NCI-H2227 treated with DMSO at 0.1 percent for 48 hours (cell line): Measurements from ENCODE around the gene PLPP2.

ENCODE experiments used
- DNase-seq: peaks from one replicate; lab custom pipeline; 2025; lab: John Stamatoyannopoulos, UW

Gene PLPP2

DNA sequence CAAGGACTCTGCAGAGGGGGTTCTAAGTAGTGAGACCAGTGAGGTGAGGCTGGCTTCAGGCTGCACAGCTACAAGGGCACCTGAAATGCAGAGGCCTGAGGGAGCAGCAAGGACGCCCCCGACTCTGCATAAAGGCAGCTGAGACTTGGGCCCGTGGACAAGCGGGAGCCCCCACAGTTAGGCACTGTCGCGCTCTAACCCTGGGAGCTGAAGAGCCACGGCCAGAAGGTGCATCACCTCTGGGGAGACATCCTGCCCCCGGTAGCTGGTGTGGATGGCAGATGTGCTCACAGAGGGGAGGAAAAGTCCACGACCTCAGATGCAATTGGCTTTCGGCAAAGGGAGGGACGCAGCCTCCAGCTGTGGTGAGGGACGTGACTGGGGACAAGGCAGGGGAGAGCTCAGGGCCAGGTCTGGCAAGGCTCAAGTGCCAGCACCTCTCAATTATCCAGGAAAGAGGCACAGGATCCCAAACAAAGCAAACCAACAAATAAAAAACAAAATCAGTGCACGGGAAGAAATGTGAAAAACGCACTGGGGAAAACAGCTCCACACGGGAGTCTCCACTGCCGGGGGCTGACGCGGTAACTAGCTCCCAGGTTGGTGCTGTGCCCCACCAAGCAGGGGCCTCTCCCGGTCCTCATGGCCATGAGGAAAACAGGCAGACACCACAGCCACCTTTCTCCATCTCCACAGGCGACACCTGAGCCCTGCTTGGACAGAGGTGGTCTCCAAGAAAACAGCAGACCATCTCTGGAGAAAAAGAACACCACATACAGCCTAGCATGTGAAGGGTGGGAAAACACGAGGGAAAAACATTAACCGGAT lies 23.0 kb upstream of the PLPP2 start:
- no peak for DNase-seq

DNA sequence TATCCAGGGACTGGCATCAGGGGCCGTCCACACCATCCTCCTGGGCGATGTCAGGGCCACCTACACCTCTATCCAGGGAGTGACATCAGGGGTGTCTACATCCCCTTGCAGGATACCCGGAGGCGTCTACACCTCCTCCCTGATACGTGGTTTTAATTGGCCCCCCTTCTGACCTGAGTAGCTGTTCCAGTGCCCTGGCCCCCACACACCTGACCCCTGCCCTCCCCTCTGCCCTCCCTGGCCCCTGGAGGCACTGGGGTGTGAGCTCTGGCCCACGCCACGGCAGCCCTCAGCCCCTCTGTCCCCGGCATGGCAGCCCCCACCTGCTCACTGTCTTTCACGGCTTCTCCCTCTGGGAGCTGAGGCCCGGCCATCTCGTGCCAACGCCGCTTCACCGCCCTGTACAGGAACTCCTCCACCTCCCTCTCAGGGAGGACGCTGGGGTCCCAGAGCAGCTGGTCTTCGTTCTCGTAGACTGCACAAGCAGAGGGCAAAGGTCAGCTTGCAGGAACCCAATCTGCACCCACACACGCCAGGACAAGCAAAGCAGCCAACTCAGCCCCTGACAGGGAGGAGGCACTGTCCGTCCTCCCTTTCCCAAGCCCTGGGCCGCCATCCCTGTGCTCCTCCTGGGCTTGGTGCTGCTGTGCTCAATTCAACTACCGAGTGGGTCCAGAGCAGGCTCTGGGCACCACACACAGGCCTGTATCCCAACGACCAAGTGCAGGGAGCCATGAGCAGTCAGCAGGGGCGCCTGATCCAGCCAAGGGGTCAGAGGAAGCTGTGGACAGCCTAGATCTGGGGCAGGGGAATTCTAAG lies 22.2 kb upstream of the PLPP2 start:
- no peak for DNase-seq

DNA sequence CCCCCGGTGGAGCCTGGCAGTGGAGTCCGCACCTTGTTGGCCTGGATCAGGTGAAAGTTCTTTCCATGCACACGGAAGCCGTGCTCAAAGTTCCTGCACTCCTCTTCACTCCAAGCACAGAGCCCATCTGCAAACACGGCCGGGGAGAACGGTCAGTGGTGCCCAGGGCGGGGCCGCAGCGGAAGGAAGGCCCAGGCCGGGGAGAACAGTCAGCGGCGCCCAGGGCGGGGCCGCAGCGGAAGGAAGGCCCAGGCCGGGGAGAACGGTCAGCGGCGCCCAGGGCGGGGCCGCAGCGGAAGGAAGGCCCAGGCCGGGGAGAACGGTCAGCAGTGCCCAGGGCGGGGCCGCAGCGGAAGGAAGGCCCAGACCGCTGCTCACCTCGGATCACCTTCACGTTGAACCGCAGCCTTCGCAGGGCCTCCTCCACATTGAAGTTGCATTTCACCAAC lies 20.6 kb upstream of the PLPP2 start:
- no peak for DNase-seq

- no peak for DNase-seq
These were observed 19.7 kb upstream of the PLPP2 start for GRCh38 chr19:310781-311496.

- no peak for DNase-seq
These were observed 19.0 kb upstream of the PLPP2 start for GRCh38 chr19:310141-310651.

DNA sequence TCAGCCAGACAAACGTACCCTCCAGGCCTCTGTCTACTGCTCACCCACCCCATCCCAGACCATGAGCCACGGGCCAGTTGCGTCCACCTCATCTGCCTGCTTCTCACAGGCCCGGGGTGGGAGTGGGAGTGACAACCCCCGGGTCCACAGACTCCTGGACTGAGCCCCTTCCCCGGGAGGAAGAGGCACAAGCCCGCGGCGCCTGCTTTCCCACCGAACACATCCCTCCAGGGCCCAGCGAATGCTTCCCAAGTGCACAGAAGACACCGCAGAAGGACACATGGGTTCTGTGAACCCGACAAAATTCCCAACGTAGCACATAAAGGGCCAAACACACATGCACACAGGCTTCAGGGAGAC lies 18.0 kb upstream of the PLPP2 start:
- no peak for DNase-seq

- no peak for DNase-seq
These were observed 17.4 kb upstream of the PLPP2 start for GRCh38 chr19:308471-309205.

DNA sequence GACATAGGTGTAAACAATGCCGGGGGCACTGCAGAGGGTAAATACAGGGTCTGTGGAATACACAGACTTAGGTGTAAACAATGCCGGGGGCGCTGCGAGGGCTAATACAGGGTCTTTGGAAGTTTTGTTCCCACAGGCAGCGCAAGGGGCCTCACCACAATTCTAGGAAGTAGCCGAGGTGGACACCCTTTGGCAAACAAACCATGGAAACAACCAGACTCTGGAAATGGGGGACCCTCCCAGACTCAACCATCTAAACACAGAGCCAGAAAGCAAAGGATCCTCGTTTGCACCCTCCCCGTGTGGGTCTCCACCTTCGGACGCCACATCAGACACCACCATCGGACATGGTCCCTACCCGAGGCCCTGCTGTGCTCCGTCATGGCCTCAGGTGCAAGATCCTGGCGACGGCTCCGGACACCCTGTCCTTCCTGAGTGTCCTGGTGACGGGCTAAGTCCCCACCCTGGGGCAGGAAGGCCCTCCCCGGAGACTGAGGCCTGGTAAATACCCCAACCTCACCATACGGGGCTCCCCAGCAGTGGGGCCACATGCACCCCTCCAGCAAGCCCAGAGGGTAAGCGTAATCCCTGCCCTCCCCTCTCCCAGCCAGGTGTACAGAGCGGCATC lies 16.7 kb upstream of the PLPP2 start:
- no peak for DNase-seq

DNA sequence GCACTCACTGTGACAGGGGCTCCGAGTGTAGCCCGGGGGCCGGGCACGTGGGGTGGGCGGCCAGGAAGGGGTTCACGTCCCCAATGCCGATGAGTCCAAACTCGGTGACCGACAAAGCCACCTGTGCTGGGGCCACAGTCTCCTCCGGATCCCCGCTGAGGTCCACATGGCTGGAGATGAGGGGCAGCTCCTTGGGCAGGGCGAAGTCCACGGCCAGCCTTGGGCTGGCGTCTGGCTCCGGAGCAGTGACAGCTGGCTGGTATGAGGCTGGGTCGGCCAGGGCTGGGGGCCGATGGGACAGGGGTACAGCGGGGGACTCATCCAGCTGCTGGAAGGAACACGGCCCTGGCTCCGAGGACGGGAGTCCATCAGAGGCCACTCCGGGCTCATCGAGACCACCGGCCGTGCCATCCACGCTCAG lies 15.9 kb upstream of the PLPP2 start:
- no peak for DNase-seq

- DNase-seq: no peak
These were observed 15.1 kb upstream of the PLPP2 start for GRCh38 chr19:306151-306900.

DNA sequence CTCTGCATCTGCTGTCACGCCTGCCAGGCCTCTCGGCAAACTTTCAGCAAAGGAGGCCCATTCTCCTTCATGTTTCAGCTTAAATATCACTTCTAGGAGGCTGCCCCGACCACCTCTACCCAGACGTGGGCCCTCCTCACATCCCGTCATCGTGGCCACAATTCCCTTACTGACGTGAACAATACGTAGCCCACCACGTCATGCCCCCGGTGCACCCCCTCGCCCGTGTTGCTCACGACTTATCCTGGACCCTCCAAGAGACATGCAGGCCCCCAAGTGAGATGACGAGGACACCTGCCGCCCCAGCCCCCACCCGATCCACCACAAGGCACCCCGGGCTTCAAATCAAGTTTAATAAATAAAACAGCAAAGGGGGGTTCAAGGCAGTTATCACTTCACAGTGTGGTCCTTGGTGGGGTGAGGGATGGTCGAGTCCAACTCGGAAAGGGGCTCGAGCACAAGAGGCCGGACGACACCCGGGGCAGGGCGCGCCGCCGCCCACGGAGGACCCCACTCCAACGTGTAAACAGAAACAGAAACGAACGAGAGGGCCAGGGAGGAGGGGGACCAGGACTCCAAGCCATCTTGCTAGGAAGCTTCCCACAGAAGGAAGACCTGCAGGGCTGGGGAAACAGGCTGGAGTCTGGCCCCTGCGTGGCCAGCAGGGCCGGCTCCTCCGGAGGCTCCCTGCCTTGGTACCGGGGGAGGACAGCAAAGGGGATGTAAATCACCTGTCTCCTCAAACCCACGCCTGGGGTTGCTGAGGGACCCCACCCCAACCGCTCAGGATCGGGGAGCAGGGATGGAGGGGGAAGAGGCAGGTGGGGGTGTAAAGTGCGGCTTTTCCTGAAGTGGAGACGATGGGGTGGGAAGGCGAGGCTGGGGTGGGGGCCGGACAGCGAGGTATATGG lies 14.3 kb upstream of the PLPP2 start:
- no peak for DNase-seq

GRCh38 chr19:296476-297225 lies 5.4 kb upstream of the PLPP2 start:
- no peak for DNase-seq

DNA sequence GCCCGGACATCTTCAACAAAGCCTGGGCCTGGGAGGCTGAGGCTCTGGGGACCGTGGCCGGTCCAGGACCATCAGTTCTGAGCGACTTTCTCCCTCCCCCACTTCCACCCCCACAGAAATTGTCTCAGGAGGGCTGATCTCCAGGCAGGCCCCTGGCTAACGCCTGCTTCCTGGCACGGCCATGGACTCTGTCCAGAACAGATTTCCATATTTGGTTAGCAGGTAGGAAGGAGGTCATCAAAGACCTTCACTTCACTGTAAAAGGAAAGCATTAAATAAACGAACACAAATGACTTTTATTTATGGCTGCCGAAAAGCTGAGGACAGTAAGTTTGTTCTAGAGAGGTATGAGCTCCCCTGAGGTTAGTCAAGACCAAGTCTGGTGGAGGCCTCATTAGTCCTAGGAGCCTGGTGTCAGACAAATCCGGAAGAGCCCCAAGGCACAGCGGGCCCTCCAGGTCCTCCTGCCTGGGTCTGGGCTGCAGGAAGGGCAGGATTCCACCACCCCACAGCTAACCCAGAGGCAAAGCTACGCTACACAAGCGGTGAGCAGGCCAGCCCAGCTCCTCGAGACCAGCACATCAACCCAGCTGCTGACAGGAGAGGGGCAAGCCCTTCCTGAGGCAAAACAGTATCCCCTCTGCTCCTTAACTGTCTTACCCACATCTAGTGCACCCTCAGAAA lies 4.6 kb upstream of the PLPP2 start:
- no peak for DNase-seq

GRCh38 chr19:294946-295686 lies 3.9 kb upstream of the PLPP2 start:
- peak; percentile 18 for DNase-seq

DNA sequence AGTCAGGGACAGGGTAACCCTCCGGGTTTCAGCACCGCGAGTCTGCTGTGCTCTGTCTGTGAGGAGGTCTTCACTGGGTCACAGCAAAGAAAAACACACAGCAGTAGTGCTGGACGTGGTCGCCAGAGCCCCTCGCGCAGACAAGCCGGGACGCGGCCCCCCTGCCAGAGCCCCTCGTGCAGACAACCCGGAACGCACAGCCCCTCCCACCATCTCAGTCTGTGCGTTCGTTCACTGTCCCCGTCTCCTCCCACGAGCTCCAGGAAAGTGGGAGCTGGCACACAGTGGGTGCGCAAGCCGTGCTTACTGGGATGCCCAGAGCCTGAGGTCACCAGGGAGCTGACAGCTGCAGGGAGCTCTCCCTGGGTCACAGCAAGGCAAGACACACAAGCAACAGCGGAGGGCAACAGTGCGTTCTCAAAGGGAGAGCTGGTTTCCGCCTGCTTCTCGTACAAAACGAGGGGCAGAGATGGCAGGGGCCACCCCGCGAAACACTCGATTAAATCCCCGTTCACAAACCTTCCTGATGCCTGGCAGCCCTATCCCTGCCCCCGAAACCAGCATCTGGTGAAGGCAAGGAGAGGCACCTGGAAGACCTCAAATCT lies 3.2 kb upstream of the PLPP2 start:
- DNase-seq: no peak

DNA sequence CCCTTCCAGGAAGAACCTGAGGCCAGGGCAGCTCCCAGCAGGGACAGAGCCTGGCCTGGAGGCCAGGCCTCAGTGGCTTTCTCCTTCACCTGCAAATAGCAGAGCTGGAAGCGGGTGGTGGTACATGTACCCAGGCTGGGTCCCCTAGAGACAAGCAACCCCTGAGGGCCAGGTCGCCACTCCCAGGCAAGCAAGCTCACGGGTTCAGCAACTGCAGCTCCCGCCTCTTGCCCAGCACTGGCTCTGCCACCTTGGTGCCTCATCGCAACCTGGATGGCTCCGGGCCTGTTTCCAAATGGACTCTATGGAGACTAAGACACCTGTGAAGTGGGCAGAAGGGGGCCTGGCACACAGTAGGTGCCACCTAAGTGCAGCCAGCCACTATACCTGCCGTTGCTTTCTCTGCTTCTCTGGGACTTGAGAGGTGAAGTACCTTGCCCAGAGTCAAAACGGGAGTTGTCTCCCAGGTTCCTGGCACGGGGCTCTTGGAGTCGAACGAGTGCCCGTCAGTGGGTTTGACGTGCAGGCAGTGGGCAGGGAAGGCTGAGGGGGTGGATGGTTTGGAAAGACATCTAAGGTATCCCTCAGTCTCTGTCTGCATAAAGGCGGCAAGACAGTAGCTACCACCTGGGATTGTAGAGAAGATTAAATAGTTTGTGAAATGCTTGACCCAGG lies 2.4 kb upstream of the PLPP2 start:
- DNase-seq: no peak
